Measurements from ENCODE around the gene WDR1.

WDR1 gene

DNA sequence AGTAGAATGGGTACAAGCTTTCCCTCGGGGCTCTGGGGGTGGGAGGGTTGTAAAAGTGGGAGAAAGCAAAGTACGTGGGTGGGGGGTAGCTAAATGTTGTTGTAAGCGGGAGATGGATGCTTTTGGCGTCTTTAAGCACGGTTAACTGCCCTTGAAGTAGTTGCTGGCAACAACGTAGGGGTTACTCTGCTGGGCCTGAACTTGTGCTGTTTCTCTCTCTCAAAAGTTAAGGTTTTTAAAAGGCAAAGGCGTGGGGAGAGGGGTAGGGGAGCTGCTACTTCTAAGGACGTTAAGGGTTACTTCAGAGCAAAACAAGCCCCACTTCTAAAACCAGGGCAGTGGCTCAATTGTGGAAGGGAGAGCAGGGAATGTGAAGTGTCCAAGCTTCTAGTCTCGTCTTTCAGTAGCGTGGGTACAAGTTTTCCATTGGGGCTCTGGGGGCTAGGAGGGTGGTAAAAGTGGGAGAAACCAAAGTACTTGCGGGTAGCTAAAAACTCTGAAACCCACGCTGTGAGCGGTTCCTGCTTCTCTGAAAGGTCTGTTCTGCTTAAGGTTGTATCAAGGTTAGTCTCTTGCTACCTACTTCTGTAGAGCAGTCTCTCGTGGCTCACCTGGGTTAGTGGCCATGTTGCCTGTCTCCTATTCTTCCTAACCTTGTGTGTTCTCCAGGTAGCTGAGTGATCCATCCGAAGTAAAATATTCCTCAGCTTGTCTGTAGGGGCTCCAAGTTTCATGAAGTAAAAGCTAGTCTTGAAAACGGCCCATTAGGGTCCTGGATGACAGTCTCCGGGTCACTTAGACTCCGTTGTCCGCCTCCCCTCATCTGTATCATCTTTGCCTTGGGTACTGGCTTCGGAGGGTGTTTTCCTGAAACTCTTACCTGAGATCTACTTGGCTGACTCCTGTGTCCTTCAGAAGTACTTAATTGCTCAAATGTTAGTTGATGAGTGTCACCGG lies 1.7 kb upstream of the WDR1 start:
- H3K9me3 ChIP-seq (ENCODE audit: control insufficient read depth, low read length) = no peaks in the 10 kb centered on the region
- H3K4me3 ChIP-seq (ENCODE audit: low read depth, low read length) = no peak overlapping the region
- TF ChIP-seq, protein P1, sequence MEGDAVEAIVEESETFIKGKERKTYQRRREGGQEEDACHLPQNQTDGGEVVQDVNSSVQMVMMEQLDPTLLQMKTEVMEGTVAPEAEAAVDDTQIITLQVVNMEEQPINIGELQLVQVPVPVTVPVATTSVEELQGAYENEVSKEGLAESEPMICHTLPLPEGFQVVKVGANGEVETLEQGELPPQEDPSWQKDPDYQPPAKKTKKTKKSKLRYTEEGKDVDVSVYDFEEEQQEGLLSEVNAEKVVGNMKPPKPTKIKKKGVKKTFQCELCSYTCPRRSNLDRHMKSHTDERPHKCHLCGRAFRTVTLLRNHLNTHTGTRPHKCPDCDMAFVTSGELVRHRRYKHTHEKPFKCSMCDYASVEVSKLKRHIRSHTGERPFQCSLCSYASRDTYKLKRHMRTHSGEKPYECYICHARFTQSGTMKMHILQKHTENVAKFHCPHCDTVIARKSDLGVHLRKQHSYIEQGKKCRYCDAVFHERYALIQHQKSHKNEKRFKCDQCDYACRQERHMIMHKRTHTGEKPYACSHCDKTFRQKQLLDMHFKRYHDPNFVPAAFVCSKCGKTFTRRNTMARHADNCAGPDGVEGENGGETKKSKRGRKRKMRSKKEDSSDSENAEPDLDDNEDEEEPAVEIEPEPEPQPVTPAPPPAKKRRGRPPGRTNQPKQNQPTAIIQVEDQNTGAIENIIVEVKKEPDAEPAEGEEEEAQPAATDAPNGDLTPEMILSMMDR (IDR thresholded peaks at IDR 0.05) = no peak
- no peaks in the 10 kb centered on the region for H3K36me3 ChIP-seq (ENCODE audit: control insufficient read depth, insufficient read depth, low read length)
- no peak overlapping the region for H3K9ac ChIP-seq
- H3K27ac ChIP-seq = no peak overlapping the region
- peaks cover 3% of the 10 kb centered on the region for H3K4me1 ChIP-seq
- H3K79me2 ChIP-seq = no peaks in the 10 kb centered on the region
- H3K27me3 ChIP-seq (ENCODE audit: control insufficient read depth, insufficient read depth, low read length) = no peaks in the 10 kb centered on the region
- H2AFZ ChIP-seq = no peak overlapping the region
- H3K4me2 ChIP-seq (ENCODE audit: low read length) = no peak overlapping the region

DNA sequence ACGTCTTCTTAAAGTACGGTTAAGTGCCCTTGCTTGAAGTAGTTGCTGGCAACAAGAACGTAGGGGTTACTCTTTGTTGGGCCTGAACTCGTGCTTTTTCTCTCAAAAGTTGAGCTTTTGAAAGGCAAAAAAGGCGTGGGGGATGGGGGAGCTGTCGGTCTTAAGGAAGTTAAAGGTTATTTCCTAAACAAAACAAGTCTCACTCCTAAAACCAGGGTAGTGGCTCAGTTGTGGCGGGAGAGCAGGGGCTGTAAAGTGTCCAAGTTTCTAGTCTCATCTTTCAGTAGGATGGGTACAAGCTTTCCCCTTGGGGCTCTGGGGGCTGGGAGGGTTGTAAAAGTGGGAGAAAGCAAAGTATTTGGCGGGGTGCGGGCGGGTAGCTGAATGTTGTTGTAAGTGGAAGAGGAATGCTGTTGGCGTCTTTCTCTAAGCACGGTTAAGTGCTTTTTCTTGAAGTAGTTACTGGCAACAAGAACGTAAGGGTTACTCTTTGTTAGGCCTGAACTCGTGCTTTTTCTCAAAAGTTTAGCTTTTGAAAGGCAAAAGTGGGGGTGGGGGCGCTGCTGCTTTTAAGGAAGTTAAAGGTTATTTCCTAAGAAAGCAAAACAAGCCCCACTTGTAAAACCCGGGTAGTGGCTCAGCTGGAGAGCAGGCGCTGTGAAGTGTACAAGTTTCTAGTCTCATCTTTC lies 904 bp upstream of the WDR1 start:
- Histone ChIP-seq H3K27ac (peak overlapping the region; percentile 95), H3K79me2 (peaks cover 5% of the 10 kb centered on the region), H3K9me3 (ENCODE audit: control insufficient read depth, low read length) (no peaks in the 10 kb centered on the region), H3K4me1 (peaks cover 3% of the 10 kb centered on the region), H3K4me3 (ENCODE audit: low read depth, low read length) (peak overlapping the region; percentile 78), H3K9ac (no peak overlapping the region), H3K4me2 (ENCODE audit: low read length) (peak overlapping the region; percentile 98), H2AFZ (peak overlapping the region; percentile 59), H3K36me3 (ENCODE audit: control insufficient read depth, insufficient read depth, low read length) (no peaks in the 10 kb centered on the region), H3K27me3 (ENCODE audit: control insufficient read depth, insufficient read depth, low read length) (no peaks in the 10 kb centered on the region)
- TF ChIP-seq, protein P1 (IDR thresholded peaks at IDR 0.05) = no peak

DNA sequence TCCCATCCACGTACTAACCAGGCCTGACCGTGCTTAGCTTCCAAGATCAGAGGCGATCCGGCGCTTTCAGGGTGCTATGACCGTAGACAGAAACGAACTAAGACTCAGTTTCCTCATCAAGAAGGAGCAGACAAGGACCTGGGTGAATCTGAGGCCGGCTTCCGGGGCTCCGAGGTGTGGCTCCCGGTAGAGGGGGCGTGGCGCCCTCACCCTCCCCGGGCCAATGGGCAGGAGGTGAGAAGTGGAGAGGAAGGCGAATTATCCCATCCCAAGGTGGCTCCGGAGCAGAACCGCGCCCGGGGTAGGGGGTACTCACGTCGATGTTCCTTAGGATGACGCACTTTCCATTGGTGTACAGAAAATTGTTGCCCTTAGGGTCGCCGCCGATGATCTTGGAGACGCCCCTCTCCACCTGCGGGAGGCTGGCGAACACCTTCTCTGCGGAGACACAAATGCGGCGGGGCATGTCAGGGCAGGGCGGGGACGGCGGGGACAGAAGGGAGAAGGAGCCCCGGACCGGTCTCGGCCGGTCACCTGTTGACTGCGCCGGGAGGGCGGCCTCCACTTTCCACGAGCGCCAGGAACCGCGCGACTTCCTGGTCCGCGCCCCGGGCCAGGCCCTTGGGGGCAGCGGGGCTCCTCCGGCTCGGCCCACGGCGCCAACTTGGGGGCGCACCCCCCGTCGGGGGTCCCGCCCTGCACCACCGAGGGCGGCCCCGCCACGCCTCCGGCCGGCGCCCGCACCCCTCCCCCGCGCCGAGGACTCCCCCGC lies 616 bp downstream of the WDR1 start:
- TF ChIP-seq, protein P1 (IDR thresholded peaks at IDR 0.05) = no peak
- Histone ChIP-seq H3K4me1 (peaks cover 3% of the 10 kb centered on the region), H3K9me3 (ENCODE audit: control insufficient read depth, low read length) (no peaks in the 10 kb centered on the region), H3K36me3 (ENCODE audit: control insufficient read depth, insufficient read depth, low read length) (no peaks in the 10 kb centered on the region), H3K79me2 (peaks cover 10% of the 10 kb centered on the region), H3K4me2 (ENCODE audit: low read length) (peak overlapping the region; percentile 83), H3K4me3 (ENCODE audit: low read depth, low read length) (peak overlapping the region; percentile 86), H2AFZ (no peak overlapping the region), H3K27me3 (ENCODE audit: control insufficient read depth, insufficient read depth, low read length) (no peaks in the 10 kb centered on the region), H3K9ac (no peak overlapping the region), H3K27ac (peak overlapping the region; percentile 19)

DNA sequence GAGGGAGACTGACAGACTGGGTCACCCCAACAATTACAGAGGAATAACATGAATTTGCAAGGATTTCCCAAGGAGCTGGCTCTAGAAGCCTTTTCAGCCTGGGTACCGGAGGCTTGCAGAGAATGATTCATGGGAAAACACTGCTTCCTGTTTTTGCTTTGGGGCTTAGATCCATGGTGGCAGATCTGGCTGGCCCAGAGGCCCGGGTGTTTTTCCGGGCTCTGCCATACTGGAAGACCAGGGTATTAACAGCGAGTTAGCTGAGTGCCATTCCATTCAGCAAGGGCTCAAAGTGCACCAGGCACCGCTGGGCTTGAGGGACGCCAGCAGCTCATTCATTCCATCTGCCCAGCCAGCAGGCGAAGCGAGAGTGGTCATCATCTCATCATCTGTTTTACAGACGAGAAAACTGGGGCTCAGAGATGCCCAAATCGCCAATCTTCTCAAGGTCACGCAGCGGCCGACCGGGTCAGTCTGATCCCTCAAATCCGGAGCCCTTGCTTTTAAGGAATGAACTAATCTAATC lies 1.3 kb downstream of the WDR1 start:
- no peaks in the 10 kb centered on the region for H3K27me3 ChIP-seq (ENCODE audit: control insufficient read depth, insufficient read depth, low read length)
- H2AFZ ChIP-seq = no peak overlapping the region
- H3K36me3 ChIP-seq (ENCODE audit: control insufficient read depth, insufficient read depth, low read length) = no peaks in the 10 kb centered on the region
- peak overlapping the region; percentile 19 for H3K27ac ChIP-seq
- no peaks in the 10 kb centered on the region for H3K9me3 ChIP-seq (ENCODE audit: control insufficient read depth, low read length)
- peaks cover 3% of the 10 kb centered on the region for H3K4me1 ChIP-seq
- TF ChIP-seq, protein P1 (IDR thresholded peaks at IDR 0.05) = no peak
- H3K4me3 ChIP-seq (ENCODE audit: low read depth, low read length) = peak overlapping the region; percentile 86
- H3K79me2 ChIP-seq = peaks cover 10% of the 10 kb centered on the region
- no peak overlapping the region for H3K9ac ChIP-seq
- H3K4me2 ChIP-seq (ENCODE audit: low read length) = peak overlapping the region; percentile 83
